GM21360 (cell line): ENCODE data around the gene CNGA1.
A peak's percentile ranks its signal among the peaks of the same experiment; 100 is the strongest.
"Not testable (repeated sequence)": the region's sequence is repeated elsewhere in the genome, so short reads cannot be mapped to it uniquely, and the experiment has no call there.

Source experiments
- ATAC-seq: cut with Tn5 transposase; IDR thresholded peaks from one replicate; pipeline ENCODE4 v1.9.1; 2021; ENCODE audit warnings: mild to moderate bottlenecking, moderate library complexity; ENCODE audit not compliant: unreplicated experiment

The CNGA1 gene

DNA sequence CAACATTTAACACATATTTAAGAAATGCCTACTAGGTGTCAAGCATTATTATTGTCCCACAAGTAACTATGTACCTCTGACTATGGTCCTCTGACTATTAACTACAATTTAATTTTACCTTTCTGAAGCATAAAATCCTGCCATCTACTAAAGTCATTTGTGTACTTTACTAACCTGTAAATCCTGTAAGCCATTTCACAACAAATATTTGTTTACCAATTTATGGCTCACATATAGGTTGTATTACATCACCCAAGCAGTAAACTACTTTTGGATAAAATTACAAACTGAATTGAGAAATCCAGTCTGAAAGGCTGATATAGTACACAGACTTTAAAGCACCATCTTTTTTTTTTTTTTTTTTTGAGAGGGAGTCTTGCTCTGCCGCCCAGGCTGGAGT, 43.8 kb downstream of the CNGA1 start:
- ATAC-seq: no peak

DNA sequence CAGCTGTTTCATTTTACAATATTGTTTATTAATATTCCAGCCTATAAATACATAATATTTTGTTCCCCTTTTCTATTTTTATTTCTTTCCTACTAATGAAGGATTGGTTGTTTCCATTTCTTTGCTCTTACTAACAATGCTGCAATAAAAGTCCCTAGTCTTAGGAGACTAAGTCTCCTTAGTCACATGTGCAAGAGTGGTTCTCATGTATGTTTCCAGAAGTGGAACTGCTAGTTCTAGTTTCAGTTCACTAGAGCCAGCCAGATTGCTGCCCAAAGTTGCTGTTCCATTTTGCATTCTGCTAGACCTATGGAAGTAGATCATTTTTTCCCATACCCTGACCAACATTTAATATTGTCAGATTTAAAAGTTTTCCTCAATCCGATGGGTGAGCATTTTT, 44.3 kb downstream of the CNGA1 start:
- peak; percentile 98 for ATAC-seq

DNA sequence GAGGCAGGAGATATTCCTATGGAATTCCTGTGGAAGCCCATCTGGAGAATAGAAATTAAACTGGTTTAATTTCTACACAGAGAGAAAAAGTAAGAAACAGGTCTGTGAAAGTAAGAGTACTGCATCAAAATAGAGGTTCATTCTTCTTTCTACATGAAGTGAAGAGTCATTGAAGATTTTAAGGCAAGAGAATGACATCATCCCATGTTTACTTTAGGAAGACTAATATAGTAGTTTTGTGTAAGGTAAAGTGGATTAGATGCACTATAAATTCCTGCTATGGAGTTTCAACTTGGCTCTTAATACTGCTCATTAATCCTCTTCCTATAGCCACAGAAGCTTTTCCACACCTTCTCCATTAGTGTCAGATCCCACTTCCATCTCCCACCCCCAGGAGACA, 47.6 kb downstream of the CNGA1 start:
- ATAC-seq: no peak

DNA sequence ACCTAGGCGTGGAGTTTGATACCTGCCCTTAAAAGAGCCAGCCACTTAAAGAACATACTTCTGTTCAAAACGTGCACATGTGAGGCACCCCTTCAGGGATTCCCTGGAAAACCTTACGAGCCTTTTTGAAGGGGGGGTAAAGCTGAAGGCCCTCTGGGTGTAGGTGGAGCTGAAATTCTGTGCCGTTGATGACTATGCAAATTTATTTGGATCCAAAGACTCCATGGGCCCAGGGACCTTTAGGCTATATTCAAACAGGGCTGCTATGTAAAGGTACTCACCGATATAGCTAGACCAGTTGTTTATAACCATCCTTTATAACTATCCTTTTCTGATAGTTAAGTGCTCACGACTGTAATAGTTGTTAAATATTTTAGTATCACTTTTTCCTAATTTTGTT, 61.8 kb downstream of the CNGA1 start:
- no peak for ATAC-seq

DNA sequence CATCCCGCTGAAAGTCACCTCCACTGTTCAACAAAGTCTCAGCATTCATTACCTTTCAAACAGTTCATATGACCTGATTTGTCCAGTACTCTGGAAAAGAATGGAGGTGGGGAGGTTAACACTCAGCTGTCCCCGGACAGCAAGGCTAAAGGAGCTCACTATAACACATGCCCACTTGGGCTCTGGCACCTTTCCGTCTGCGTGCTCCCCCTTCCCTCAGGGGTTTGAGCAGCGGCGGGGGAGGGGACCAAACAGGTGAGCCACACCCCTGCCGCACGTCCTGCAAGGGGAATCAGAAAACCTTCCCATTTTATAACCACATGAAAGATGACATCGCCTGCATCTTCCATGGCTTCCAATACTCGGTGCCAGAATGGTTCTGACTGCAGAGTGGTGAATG, 62.2 kb downstream of the CNGA1 start:
- no peak for ATAC-seq

DNA sequence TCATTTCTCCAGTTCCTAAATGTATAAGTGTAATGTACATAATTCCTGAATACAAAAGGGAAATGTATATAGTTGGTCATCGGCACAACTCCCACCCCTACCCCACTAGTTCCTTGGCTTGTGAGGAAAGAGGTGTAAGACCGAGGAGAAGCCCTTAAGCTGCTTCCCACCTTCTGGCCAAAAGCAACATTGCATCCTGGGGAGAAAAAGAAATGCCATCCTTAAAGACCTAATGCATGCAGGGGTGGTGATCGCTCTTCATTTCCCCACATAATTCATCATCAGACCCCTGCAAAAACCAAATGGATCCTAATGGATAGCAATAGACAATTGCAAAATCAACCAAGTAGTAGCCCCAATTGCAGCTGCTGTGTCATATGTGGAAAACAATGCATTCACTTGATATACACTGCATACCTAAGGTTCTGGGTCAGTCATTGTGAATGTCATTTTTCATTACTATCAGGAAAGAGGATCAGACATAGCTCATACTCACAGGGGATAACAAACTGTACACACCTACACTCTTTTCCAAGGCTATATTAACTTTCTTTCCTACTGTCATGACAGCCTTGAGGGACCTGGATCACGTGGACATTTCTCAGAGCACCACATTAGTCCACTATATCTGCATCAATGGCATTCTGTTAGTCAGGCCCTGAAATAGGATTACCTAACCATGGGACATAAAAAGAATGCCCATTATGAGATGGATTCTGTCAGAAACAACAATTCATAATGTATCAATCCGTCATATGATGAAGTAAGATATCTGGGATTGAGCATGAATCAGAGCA, 70.4 kb downstream of the CNGA1 start:
- no peak for ATAC-seq

DNA sequence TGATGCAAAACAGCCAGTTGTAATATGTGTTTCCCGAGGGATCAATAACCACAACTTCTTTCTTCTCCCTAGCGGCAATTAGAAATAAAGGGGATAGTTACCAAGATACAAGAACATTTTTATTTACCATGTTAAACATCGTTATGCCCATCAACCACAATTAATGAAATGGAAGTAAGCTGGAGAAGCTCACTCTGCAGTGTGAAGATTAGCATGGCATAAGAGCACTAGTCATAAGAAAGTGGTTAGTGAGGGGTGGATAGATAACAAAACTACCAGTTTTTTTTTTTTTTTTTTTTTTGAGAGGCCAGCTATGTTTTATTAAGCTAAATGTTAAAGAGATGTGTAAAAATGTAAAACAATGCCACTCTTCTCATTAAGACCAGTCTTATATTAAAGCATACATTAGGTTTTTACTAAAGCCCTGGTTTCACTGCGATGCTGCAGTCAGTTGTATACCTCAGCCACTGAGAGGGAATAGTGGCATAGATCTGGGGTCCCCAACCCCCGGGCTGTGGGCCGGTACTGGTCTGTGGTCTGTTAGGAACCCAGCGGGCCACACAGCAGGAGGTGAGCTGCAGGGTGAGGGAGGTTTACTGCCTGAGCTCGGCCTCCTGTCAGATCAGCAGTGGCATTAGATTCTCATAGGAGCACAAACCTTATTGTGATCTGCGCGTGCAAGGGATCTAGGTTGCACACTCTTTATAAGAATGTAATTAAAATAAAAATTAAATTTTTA, 74.2 kb downstream of the CNGA1 start:
- no peak for ATAC-seq

DNA sequence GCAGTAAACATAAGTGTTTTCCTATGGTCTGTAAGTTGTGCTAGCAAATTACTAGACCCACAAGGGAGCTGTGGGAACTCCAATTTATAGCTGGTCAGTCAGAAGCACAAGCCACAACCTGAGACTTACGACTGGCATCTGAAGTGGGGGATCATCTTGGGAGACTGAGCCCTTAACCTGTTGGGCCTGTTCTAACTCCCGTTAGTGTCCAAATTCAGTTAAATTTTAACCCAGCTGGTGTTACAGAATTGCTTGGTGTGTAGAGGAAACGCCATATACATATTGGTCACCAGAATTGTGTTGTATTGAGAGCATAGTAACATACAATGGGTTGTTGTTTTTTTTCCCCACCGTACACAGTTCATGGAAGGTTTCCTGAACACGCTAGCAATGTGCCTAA, 77.0 kb downstream of the CNGA1 start:
- no peak for ATAC-seq

DNA sequence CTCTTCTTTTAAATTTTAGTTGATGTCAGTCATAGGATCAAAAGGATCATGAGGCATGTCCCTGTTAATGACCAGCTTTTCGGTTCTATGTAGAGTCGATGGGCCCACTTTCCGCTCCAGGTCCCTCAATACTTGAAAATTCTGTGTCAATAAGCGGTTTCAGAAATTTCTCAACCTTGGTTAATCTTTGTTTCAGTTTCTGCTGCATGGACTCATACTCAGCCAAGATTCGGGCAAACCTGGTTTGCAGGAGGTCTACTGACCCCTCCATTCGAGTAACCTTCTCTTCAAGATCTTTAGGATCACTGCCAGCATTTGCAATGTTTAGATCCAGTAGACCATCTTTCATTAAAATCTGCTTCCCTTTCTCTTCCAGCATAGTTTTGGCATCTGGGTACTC, 80.1 kb downstream of the CNGA1 start:
- ATAC-seq: no peak

DNA sequence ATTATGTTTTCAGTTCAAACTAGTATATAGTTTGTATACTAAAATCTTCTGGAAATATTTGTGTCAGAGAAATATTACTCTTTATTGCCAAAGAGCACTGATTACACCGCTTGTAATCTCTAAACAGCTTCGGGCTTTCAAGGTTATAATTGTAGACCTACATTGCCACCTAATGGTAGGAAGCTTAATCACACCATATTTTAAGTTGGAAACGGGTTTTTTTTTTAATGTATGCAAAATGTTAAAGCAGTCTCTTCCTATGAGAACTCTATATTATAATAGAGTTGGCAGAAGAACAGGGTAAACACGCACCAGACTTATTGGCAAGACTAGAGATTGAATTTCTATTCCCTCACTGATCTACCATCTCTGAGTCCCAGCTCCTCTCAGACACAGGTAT, 82.6 kb downstream of the CNGA1 start:
- peak; percentile 52 for ATAC-seq

DNA sequence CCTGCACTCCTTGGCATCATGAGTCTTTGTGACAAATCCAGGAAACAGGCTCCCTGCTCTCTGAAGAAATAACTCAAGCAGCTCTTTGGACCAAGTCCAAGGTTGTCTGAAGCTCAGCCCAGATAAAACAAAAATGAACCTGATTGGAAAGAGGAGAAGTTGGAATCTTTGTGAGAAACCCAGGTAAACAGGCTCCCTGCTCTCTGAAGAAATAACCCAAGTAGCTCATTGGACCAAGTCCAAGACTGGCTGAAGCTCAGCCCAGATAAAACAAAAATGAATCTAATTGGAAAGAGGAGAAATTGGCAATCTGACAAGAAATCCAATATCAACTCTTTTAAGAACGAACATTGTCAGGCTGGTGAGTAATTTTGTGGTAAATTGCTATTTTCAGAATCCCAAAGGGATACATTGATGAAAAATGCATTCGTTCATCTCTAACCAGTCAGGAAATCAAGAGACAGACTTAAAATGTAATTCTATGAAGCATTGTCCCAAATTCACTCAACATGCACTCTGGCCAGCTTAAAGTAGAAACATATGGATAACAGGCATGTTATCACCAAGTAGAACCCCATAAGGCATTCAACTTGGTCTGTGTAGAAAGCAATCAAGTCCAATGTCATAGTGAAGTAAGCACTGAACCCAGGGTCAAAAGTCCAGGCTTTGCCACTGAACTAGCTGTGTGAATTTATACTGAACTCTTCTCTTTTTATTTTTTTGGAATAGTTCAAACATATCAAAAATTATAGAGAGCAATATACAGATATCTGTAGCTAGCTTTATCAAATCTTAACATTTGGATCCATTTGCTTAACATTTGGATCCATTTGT, 85.3 kb downstream of the CNGA1 start:
- ATAC-seq: no peak

DNA sequence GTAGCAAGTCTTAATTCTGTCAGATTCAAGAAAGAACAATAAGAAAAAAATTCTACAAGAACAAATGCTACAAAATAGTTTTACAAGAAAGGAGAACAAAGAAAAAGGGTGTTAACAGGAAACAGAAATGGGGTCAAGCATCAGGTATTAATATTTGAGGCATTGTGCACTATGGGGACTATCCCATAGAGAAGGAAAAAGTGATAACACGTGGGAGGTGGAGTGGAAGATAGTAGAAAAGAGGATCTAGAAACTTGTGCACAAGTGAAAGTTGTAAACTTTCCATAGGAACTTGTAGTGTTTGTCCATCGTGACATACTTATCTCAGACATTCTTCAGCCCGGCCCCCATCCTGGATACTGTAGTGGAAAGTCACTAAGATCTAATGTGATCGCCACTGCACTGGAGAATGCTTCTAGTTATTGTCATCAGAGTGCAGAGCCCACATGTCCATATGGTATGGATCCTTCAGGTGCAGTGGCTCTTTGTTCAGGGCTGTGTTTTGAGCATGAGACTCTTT, 86.7 kb downstream of the CNGA1 start:
- ATAC-seq: no peak

DNA sequence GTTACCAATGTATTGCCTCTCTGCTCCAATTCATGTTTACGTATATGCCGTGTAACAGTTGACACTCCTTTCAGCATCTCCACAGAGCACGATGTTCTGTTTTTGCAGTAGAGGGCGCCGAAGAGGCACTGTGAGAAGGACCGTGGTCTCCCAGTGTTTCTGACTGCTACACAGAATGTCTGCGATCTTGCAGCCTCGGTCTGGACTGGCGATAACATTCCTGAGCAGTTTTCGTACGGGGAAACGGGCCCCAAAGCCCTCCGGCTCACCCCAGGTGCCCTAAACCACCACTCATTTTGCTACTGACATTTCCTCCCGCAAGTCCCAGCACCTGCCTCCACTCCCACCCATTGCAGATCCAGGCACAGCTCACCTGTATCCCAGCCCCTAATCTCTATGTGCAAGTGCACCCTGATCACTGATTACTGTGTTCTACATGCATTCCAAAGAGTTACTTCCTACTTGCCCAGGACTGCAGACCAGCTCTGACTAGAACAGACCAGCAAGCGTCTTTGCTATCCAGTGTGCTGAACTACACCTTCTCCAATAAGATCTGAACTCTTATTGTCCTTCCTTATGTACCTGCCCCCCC, 89.7 kb downstream of the CNGA1 start:
- peak; percentile 91 for ATAC-seq

DNA sequence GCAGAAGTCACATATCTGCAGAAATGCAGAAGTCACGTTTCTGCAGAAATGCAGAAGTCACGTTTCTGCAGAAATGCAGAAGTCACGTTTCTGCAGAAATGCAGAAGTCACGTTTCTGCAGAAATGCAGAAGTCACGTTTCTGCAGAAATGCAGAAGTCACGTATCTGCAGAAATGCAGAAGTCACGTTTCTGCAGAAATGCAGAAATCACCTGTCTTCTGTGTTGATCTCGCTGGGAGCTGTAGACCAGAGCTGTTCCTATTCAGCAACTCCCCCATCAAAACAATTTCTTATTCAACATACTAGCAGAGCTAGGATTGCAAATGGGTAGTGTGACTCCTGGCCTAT, 93.2 kb downstream of the CNGA1 start:
- ATAC-seq: not testable (repeated sequence)

DNA sequence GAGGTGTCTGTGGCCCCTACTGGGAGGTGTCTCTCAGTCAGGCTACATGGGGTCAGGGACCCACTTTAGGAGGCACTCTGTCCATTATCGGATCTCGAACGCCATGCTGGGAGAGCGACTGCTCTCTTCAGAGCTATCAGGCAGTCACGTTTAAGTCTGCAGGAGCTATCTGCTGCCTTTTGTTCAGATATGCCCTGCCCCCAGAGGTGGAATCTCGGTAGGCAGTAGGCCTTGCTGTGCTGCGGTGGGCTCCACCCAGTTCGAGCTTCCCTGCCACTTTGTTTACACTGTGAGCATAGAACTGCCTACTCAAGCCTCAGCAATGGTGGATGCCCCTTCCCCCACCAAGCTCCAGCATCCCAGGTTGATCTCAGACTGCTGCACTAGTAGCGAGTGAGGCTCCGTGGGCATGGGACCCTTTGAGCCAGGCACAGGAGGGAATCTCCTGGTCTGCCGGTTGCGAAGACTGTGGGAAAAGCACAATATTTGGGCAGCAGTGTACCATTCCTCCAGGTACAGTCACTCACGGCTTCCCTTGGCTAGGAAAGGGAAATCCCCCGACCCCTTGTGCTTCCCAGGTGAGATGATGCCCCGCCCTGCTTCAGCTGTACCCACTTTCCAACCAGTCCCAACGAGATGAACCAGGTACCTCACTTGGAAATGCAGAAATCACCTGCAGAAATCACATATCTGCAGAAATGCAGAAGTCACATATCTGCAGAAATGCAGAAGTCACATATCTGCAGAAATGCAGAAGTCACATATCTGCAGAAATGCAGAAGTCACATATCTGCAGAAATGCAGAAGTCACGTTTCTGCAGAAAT, 93.8 kb downstream of the CNGA1 start:
- ATAC-seq: not testable (repeated sequence)

DNA sequence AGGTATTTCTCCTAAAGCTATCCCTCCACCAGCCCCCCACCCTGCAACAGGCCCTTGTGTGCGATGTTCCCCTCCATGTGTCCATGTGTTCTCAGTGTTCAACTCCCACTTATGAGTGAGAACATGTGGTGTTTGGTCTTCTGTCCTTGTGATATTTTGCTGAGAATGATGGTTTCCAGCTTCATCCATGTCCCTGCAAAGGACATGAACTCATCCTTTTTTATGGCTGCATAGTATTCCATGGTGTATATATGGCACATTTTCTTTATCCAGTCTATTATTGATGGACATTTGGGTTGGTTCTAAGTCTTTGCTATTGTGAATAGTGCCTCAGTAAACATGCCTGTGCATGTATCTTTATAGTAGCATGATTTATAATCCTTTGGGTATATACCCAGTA, 99.3 kb downstream of the CNGA1 start:
- ATAC-seq: not testable (repeated sequence)

DNA sequence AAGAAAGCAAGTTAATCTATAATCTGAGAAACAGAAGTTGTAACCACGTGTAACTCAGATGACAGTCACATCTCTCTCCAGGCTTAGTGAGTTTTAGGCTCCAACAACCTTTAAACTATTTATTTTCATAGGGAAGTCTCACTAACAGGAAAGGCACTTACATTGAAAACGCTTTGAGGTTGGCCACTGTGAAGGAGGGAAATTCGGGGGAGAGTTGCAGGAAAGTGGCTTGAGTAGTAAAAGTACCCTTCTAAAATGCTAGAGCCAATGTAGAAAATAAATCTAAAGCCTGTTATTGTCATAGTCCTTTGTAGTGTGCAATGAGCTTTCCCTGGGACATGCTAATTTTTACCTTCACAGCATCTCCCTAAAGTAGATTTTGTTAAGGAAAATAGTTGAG, 101.1 kb downstream of the CNGA1 start:
- no peak for ATAC-seq

DNA sequence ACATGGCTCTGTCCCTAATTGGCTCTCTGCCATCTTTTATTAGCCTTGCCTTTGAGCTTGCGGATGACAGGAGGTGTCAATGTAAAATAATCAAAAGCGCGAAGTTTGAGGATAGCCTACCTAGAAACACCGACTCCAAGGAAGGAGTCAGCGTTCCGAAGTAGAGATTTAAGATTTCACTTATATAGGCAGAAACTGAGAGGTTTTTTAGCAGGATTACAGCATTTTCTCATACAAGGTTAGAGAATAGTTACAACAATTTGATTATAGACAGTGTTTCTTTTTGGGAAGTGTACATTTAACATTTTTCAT, 101.6 kb downstream of the CNGA1 start:
- ATAC-seq: no peak

DNA sequence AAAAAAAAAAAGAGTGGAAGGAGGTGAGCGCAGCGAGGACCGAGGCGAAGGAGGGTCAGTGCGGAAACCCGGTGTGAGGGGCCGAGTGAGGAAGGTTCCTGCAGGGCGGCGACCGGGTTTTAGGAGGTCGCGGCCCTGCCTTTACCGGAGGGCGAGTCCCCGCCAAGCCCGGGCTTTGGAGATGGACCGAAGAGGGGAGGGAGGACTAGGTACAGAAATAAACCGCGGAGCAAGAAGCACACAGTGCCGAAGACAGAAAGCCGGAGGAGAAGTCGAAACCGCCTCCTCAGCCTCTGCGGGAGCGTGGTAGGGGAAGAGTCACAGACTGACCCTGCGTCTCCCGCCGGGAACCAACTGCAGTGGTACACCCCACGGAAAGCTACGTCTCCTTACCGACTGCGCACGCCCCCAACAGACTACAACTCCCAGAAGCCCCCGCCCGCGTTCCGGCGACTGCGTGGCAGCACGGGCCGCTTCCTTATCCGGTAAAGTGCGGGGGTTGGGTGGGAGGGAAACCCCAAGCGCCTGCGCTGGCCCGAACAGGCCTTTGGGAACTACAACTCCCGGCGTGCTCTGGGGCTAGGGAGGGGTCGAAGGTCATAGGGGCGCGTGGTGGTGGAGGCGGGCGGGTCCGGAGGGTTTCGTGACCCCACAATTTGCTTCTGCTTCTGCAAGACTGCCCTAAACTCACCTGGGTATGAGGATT, 102.1 kb downstream of the CNGA1 start, which contains the start of gene NFXL1:
TSS of gene NFXL1 (minus strand) at position 364 of the 706 bp plus-strand sequence. CDS start 380 bp downstream, outside the sequence.
- peak; percentile 96 for ATAC-seq

DNA sequence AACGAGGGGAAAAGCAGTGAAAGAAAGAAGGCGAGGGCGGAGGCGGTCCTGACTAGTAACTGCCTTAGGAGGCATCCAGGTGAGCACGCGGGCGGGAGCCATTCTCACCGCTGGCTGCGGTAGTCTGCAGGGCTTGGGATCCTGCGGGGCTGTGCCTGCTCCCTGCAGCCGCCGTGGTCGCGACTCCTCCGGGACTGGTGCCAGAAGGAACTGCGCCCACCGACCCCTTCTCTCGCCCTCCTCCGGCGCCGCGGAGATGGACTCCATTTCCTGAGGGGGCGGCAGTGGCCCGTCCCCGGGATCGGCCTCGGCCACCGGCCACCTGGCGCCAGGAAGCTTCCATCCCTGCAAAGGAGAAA, 102.6 kb downstream of the CNGA1 start:
- ATAC-seq: peak; percentile 26
